Ovary (tissue), 3 donors: Measurements from ENCODE around the gene ACVRL1.

Experiments
- POLR2A ChIP-seq: fragments of 450-650 bp; IDR thresholded peaks from one replicate; pipeline ENCODE4 v1.6.1; 2017; ENCODE audit warnings: antibody characterized with exemption, mild to moderate bottlenecking, moderate library complexity
- TF ChIP-seq, protein P1 (sequence below), 3 donors: fragments of 450-650 bp in 2 of 3; fragments of 200-600 bp in 1 of 3; IDR thresholded peaks; one replicate each; pipeline versions ENCODE4 v1.5.1 to v1.8.0; 2016 to 2022; ENCODE audit warnings: antibody characterized with exemption in 3 of 3, mild to moderate bottlenecking in 1 of 3
- donor health status: DM: no; HTN: no; CAD: no.

DNA sequence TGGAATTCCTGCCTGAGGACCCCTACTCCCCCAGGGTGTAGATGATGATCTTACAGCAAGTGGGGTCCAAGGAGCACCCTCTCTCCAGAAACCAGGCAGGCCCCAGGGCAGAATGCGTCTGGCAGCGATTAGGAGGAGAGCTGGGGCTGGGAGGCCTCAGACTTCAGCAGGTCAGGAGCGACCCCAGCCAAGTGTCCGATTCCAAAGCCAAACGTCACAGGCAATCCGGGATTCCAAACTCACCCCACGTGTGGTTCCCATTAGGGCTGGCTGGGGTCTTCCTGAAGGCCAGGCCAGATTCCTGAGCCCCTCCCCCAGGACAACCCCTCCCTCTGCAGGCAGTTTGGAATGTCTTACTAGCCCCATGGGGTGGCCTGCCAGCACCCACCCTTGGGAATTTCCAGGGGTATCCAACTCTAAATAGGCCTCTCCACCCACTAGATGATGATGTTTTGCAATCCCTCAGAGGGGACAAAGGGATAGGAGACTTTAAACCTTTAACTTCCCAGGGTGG is 41.5 kb upstream of the ACVRL1 start:
- TF ChIP-seq, protein P1, sequence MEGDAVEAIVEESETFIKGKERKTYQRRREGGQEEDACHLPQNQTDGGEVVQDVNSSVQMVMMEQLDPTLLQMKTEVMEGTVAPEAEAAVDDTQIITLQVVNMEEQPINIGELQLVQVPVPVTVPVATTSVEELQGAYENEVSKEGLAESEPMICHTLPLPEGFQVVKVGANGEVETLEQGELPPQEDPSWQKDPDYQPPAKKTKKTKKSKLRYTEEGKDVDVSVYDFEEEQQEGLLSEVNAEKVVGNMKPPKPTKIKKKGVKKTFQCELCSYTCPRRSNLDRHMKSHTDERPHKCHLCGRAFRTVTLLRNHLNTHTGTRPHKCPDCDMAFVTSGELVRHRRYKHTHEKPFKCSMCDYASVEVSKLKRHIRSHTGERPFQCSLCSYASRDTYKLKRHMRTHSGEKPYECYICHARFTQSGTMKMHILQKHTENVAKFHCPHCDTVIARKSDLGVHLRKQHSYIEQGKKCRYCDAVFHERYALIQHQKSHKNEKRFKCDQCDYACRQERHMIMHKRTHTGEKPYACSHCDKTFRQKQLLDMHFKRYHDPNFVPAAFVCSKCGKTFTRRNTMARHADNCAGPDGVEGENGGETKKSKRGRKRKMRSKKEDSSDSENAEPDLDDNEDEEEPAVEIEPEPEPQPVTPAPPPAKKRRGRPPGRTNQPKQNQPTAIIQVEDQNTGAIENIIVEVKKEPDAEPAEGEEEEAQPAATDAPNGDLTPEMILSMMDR (IDR thresholded peaks at IDR 0.05): no peak
- no peak for TF ChIP-seq POLR2A
